ENCODE results near the gene RPS6KA2. TPM values are rescaled to one million over a fixed set of nuclear protein-coding genes. Genes with fewer than 3 reads are reported as not detected.

RPS6KA2 gene
- total RNA-seq, 1 donor from 2014 or later, result 34.9 TPM

- DNase-seq (ENCODE audit: low read depth), result no peak
Observed at GRCh38 chr6:166422201-166422940, 204.7 kb downstream of the RPS6KA2 start.

DNA sequence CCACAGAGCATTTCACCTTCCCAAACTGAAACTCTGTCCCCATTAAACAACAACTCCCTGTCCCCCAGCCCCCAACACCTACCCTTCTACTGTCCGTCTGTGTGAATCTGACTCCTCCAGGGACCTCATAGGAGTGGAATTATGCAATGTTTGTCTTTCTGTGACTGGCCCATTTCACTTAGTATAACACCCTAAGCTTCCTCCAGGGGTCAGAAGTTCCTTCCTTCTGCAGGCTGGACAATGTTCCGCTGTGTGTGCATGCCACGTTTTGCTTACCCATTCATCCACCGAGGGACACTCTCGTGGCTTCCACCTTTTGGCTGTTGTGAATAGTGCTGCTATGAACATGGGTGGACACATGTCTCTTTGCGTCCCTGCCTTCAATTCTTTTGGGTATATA is 206.7 kb downstream of the RPS6KA2 start:
- peak; percentile 18 for DNase-seq (ENCODE audit: low read depth)

- no peak for DNase-seq (ENCODE audit: low read depth)
Observed at GRCh38 chr6:166419717-166420116, 207.3 kb downstream of the RPS6KA2 start.

GRCh38 chr6:166419286-166419685 is 207.8 kb downstream of the RPS6KA2 start:
- DNase-seq (ENCODE audit: low read depth), result peak; percentile 19

GRCh38 chr6:166418691-166419143 is 208.3 kb downstream of the RPS6KA2 start:
- no peak for DNase-seq (ENCODE audit: low read depth)

GRCh38 chr6:166417285-166417691 is 209.8 kb downstream of the RPS6KA2 start:
- no peak for DNase-seq (ENCODE audit: low read depth)

DNA sequence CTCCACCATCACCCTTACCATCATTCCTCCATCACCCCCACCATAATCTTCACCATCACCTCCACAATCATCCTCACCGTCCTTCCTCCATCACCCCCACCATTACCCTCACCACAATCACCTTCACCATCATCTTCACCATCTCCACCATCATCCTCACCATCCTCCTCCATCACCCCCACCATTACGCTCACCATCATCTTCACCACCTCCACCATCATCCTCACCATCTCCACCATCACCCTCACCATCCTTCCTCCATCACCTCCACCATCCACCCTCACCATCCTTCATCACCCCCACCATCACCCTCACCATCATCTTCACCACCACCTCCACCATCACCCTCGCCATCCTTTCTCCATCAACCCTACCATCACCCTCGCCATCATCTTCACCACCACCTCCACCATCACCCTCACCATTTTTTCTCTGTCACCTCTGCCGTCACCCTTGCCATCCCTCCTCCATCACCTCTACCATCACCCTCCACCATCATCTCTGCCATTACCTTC is 211.2 kb downstream of the RPS6KA2 start:
- DNase-seq (ENCODE audit: low read depth), result no peak

GRCh38 chr6:166415306-166415705 is 211.7 kb downstream of the RPS6KA2 start:
- DNase-seq (ENCODE audit: low read depth), result no peak

DNA sequence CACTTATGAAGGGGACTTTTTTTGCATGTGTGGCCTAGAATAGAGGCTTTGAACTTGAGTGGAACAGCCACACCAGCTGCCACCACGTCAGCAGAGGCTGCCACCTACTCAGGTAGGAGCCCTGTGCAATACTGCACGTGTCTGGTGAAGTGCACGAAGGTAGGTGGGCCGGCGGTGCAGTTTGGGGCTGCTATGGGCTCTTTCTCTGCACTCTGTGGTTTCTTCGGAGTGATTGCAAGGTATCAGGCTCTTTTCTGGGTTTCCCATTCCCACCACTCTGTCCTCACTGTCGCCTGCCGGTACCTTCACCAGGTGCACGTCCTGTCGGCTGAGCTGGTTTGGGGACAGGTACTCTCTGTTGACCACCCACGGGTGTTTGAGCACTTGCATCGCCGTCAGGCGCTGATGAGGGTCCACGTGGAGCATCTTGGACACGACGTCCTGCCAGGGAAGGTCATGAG is 213.5 kb downstream of the RPS6KA2 start:
- no peak for DNase-seq (ENCODE audit: low read depth)

DNA sequence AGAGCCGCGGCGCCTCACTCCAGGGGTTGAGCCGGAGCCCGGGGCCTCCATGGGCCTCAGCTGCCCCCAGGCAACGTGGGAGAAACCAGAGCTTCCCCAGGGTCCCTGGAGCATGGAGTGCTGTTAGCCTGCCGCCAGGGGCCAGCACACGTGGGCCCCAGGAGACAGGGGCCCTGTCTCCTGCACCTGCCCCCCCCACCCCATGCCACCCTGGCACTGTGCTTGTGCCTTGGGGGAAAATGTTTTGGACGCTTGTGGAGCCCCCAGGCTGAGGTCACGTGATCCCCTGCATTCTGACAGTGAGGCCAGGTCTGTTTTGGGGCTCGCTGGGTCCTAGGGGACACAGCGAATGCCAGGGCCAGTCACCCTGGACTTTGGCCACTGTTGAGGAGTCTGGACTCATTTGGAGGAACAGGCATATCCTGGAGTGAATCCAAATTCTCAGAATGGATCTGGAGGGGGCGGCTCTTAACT is 214.1 kb downstream of the RPS6KA2 start:
- no peak for DNase-seq (ENCODE audit: low read depth)

- DNase-seq (ENCODE audit: low read depth), result no peak
Observed at GRCh38 chr6:166412156-166412910, 214.7 kb downstream of the RPS6KA2 start.

DNA sequence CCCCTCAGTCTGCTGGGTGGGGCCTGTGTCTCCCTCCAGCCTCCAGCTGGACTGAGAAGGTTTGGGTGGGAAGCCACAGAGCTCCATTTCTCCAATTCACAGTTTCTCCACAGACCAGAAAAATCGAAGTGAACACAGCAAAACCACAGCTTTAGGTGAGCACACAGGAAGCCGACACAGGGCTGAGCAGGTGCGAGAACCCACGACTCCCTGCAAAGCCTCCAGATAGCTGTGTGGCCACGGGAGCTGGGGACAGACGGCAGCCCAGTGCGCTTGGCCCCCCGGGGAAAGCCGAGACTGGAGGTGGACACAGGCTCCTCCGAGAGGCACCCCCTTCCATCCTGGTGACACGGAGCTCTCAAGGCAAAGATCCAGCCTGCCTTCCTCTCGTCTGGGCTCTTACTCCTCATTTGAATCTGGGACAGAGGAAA is 215.3 kb downstream of the RPS6KA2 start:
- DNase-seq (ENCODE audit: low read depth), result no peak

- DNase-seq (ENCODE audit: low read depth), result no peak
Observed at GRCh38 chr6:166411271-166411670, 215.8 kb downstream of the RPS6KA2 start.

DNA sequence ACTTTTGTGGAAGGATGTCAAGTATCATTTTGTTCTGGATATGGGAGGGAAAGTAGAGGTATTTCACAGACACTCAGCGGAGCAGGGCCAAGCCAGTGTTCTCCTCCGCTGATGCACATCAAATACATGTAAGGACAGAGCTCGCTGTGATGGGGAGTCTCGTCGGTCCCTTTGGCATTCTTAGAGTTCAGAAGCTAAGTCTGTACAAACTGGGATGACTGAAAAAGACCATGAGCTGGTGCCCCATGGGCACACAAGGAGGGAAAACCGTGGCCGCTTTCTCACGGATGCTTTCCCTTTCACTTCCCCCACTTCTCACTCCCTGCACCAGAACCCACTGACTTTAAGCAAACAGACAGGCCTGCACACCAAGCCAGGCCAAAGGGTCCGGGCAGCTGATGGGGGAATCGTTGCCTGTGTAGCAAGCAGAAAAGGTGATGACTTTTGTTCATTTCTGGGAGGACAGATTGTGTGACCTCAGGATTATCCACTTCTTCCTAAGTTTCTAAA is 216.6 kb downstream of the RPS6KA2 start:
- DNase-seq (ENCODE audit: low read depth), result no peak

- no peak for DNase-seq (ENCODE audit: low read depth)
Observed at GRCh38 chr6:166408936-166409755, 217.9 kb downstream of the RPS6KA2 start.

- no peak for DNase-seq (ENCODE audit: low read depth)
Observed at GRCh38 chr6:166406197-166406596, 220.9 kb downstream of the RPS6KA2 start.

DNA sequence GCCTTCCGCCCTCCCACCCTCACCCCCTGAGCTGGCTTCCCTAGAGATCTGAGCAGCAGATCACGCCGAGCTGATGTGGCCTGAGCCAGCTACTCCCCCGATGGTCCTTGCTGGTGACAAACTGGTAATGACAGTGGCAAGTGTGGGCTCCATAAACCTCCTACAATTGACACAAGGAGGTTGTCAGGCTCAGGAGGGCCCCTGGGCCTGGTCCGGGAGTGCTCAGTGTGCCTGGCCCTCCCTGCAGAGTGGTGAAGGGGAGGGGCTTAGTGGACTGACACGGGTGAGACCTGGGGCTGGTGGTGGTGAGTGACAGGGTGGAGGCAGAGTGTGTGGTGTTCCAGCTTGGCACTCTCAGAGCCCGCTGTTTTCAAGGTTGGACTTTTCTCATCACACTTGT is 221.7 kb downstream of the RPS6KA2 start:
- DNase-seq (ENCODE audit: low read depth), result no peak

DNA sequence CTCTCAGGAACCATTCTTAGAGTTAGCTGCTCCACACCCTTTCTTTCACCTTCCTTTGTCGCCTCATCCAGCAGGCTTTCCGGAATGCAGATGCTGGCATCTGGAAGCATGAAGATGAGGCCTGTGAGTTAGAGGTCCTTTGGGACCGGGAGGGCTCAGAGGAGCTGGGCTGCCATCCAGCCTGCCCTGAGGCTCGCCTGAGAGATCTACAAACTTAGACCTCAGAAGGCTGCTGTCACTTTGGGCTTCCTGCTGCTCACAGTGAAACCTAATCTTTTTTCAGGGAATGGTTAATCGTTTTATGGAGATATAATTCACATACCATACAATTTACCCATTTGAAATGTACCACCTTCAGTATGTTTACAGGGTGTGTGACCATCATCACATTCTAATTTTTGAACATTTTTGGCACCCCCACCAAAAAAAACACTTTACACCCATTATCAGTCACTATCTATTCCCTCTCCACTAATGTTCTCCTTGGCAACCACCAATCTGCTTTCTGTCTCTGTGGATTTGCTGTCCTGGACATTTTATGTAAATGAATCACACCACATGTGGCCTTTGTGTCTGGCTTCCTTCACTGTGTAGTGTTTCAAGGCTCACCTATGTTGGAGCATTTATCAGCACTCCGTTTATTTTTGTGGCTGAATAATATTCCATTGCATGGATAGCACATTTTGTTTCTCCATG is 224.3 kb downstream of the RPS6KA2 start:
- DNase-seq (ENCODE audit: low read depth), result no peak

DNA sequence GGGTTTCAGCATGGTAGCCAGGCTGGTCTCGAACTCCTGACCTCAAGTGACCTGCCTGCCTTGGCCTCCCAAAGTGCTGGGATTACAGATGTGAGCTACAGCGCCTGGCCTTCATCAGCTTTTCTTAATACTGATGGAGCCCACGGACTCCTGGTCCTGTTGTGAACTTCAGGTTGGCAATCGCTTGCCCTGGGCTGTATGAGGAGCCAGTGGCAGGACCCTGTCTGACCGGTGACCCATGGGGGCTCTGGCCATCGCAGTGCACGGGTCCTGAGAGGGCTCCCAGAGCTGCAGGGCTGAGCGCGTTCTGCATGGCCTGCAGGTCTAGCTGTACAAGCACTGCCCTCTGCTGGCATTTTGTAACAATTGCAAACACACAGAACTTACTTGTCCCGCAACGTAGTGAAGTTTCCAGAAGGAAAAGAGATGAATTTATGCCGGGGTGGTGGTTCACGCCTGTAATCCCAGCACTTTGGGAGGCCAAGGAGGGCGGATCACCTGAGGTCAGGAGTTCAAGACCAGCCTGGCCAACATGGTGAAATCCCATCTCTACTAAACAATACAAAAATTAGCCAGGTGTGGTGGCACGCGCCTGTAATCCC is 226.3 kb downstream of the RPS6KA2 start:
- DNase-seq (ENCODE audit: low read depth), result peak; percentile 71

DNA sequence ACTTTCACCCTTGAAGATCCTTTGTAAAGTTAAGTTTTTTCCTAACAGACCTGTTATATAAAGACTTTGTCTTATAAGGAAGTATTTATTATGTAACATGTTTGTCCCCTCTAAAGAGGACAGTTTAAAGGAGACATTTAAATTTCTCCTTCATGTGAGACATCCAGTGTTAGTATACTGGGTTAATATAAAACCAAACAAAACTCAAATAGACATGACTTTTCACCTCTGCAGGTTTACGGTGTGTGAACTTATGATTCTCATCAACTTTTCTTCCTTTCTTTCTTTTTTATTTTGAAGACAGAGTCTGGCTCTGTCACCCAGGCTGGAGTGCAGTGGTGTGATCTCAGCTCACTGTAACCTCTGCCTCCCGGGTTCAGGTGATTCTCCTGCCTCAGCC is 226.9 kb downstream of the RPS6KA2 start:
- DNase-seq (ENCODE audit: low read depth), result peak; percentile 73
